GM19238 (cell line): Measurements from ENCODE around the gene MITF.

Source experiments
- DNase-seq: peaks from one replicate; pipeline ENCODE4 v3.0.0; 2011; ENCODE audit warnings: low spot score; ENCODE audit not compliant: insufficient read length

Gene MITF

DNA sequence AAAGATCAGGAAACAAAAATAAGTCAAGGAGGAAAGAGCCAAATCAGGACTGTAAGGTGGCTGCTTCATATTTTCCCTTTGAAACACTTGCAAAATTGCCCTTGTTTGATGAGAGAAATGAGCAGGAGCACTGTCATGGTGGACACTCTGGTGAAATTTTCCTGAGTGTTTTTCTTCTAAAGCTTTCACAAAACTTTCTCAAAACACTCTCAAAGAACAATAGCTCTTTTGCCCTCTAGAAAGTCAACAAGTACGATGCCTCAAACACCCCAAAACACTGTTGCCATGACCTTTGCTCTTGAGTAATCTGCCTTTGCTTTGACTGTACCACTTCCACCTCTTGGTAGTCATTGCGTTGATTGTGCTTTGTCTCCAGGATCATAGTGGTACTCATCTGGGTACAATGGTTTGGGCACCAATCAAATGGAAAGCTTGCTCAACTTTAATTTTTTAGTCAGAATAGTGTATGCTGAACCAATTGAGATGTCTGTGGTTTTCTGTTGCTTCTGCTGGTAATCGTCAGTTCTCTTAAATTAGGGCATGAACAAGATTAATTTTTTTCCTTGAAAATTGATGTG is 13.2 kb upstream of the MITF start:
- DNase-seq, result no peak

DNA sequence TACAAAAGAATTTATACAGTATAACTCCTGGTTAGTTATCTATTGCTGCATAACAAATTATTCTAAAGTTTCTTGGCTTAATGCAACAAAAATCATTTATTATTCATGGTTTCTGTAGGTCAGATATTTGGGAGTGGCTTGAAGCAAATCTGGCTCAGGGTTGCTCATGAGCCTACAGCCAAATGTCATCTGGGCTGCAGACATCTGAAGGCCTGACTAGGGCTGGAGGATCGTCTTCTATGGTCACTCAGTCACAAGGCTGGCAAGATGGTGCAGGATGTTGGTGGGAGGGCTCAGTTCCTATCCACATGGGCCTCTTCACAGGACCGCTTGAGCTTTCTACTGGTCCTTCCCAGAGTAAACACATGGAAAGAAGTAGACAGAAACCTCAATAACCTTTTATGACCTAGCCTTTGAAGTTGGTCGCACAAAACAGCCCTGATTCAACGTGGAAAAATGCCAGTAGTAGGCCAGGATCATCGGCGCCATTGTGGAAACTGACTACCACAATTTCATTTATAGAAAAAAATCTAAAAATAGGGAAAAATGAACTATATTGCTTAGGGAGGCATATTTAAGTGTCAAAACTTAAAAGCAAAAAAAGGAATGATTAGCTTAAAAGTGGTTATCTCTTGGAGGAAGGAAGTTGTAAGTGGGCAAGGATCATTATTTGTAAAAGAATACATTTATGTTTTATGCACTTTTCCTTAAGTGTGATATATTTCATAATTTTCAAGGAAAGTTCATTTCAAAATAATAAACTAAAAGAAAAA is 9.9 kb upstream of the MITF start:
- DNase-seq, result no peak

DNA sequence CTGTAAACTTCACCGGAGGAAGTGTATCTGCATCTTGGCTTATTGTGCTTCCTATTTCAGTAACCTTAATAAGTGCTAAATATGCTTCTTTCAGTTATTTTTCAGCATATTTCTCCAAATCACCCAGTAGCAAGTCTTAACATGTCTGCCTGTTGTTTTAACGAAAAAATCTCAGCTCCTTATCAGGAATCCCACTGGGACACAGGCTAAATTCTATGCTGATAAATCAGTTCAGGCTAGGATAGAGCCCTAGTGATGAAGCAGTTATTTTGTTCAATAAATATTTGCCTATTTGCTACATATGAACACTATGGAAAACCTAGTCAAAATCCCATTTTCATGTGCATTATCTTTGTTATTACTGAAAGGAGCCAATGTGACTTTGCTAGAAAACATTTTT is 8.2 kb upstream of the MITF start:
- DNase-seq, result no peak

DNA sequence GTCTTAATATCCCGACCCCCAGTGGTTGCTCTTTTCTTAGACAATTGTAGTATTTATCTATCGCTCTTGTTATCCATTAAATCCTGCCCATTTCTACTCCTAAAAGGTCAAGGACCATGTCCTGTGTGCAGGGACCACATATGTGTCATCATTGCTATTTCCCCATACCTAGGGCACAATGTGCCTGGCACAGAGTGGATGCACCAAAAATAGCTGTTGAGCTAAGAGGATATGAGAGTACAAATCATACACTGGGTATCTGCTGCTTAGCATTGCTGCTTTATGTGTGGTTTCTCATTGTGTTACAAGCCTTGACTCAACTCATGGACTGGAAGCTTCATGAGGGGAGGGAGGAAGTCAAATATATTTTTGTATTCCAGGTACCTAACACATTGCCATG is 3.4 kb upstream of the MITF start:
- DNase-seq, result no peak

DNA sequence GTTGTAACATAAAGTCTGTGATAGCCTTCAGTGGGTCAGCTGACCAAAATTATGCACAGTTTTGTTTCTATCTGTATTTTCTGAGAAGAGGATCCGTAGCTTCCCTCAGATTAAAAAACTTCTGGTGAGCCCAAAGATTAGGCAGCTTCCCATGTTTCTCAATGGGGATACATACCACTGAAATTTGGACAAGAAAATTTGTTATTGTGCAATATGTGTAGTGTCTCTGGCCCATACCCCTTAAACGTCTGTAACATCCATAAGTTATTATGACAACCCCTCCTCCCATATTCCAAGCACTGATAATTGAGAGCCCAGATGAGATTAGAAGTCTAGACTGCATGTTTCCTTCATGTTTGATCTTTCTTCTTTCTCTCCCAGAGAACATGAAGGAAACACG is 1.9 kb upstream of the MITF start:
- no peak for DNase-seq

DNA sequence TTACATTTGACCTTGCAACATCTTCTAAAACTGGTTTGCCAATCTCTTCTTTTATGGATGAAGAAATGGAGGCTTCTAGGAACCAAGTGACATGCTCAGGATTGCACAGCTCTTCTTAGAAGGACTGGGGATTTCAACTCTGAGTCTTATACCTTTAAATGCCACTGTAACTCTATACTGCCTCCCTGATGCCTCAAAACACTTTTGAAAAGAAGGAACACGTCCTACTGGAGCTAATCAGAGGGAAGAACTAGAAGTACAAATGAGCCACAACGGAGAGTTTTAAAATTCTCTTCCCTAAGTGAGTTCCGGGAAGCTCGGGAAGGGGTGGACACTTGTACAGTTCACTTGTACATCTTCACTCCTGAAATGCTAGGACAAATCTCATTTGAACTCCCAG is 949 bp upstream of the MITF start:
- no peak for DNase-seq

DNA sequence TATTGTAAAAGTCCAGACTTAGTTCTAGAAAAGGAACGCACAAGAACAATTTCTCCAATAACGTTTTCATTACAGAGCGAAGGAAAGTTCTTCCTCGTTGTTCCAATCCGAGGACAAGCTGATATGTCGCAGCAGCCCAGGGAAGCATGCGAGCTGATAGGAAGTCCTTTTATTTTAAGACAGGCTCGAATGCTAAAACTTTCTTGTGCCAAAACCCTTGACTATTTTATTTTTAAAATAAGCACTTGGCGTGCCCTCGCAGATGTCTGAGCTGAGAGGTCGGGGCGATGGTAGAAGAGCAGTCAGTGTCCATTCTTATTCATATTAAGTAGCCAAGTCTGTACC is 433 bp upstream of the MITF start:
- no peak for DNase-seq

DNA sequence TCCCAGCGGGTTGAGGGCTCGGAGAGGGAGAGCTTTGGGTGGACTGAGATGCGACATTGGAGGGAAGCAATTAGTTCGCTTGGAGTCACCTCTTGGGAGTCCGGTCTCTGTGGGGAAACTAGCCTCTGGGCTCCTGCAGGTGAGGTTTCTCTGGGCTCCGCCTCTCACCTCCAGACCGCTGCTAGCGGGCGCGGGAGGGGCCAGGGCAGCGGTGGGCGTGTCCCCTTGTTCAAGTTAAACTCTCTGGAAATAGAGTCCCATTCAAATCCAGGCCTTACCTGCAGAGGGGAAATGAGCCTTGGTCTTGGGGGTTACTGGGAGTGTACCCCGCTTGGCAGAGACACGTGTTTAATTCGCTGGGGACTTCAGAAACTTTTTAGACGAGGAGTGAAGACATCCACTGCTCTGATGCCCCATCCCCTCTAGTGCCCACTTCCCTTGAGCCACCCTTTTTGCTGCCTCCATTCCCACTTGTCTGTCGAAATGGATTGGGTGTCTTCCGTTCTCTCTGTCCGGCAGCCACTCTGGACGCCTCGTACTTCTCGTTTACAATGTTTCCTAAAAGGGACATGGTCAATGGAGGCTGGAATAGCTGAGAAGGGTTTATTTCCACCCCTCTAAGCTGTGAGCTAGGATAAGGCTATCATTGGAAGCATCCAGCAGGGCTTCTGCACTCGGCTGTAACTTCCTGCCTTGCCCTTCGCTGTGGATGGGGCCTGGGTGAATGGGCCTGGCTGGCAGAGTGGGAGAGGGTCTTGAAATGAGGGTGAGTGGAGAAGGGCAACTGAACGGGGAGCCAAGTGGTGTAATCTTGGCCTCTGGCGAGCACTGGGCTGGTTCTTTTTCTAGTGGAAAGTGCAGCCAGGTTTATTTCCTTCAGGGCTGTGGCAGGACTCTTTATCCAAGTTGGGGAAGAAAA is 1.1 kb downstream of the MITF start:
- no peak for DNase-seq

DNA sequence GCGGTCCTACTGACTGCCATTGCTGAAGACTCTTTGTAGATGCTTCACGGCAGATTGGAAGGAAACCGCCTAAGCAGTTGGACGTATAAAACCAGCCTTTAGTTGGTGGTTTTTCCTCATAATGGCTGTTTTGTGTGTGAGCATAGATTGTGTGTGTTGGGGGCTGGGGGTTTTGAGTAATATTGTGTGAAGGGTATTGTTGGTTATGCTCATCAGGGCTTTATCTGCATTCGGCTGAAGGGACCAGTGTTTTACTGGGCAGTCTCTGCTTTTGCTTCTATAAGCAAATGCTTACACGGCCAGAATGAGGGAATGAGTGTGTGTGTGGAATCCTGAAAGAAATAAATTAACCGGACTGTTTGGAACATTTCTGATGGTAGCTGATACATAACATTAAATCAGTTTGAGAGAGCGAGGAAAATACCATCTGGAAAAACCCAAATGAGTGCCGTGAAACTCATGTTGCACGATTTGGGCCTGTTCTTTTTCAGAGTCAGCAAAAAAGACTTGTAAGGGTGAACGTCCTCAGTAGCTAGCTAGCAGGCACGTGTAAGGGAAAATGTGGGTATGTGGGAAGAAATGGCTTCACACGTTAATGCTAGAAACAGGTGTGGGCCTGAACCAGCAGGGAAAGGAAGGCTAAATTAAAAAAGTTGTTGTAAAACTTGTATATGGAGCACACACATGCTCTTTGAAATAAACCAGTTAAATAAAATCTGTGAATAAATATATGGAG is 1.9 kb downstream of the MITF start:
- no peak for DNase-seq

DNA sequence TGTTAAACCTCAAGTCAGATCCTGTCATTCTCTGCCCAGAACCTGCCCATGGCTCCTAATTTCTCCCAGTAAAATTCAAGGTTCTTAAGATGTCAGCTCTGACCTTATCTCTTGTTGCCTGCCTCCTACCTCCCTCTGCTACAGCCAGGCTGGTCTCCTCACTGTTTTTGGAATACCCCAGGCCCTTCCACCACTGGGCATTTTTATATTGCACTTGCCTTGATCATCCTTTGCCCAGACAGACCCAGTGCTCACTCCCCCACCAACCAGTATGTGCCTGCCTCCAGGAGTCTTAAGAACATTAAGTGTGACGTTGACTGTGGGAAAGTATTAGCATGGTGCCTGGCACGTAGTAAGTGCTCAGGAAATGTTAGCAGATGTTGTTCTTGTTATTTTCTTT is 3.1 kb downstream of the MITF start:
- DNase-seq, result no peak

DNA sequence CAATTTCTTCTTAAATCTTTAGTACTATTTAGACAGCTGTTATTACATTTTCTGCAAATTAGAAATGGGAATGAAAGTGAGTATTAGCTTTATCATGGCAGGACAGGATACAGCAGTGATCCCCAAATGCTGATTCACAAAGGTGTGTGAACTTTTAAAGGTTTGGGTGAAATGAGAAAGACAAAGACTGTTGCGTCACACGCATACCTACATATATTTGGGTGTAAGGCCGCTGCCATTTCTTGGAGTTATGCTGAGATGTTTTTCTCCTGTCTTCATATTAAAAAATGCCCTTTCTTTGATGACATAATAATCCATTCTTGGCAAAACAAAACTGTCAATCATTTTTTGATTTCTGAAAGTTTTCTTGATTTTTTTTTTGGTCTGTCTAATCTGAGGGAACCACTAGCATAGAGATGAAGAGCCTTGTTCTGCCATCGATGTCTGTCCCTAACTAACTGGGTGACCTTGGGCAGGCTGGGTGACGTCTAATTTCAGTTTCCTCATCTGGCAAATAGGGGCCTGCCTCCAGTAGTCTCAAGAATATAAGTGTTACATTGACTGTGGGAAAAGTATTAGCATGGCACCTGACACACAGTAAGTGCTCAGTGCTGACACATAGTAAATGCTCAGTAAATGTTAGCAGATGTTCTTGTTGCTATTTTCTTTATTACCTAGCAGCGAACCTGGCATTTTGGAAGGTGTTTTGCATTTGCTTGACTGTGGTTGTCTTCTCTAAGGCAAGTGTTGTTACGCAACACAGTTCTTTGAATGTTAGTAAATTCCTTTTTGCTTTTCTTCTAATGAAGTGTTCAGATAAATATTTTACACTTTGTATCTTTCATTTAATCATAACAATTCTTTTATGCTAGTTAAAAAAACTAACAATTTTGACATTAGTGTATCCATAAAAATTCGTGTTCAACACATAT is 5.0 kb downstream of the MITF start:
- DNase-seq, result no peak

DNA sequence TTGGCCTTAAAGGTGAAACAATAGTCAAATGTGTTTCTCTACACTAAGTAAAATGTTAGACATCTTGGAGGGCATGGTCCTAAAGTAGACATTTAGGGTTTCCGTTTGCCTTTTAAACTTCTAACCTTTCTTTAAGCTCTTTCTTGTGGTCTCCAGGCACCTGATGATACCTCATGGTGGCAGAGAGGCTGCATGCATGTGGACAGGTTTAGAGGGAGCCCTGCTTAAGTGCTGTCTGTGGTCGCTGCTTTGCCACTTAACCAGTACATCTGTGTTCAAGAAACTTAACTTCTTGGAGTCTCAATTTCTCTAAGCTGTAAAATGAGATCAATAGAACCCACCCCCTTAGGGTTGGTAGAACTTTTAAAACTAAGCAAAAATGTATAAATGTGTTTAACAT is 6.2 kb downstream of the MITF start:
- no peak for DNase-seq

DNA sequence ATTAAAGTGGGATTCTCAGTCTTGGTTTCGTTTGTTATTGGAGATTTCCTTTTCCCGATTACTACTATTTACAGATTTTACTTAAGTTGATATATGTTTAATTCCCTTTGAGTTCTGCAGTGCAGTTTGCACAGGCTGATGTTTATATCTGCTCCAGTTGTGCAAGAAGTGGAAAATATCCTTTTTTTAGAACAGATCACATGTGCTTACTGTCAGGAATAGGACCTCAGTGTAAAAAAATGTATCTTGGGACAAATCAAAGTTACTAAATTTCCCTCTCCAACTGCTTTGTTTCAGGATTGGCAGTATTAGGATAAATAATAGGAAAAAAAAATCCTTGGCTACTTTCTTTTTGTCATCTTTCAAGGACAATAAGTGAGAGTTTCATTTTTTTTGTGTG is 6.9 kb downstream of the MITF start:
- DNase-seq, result no peak

DNA sequence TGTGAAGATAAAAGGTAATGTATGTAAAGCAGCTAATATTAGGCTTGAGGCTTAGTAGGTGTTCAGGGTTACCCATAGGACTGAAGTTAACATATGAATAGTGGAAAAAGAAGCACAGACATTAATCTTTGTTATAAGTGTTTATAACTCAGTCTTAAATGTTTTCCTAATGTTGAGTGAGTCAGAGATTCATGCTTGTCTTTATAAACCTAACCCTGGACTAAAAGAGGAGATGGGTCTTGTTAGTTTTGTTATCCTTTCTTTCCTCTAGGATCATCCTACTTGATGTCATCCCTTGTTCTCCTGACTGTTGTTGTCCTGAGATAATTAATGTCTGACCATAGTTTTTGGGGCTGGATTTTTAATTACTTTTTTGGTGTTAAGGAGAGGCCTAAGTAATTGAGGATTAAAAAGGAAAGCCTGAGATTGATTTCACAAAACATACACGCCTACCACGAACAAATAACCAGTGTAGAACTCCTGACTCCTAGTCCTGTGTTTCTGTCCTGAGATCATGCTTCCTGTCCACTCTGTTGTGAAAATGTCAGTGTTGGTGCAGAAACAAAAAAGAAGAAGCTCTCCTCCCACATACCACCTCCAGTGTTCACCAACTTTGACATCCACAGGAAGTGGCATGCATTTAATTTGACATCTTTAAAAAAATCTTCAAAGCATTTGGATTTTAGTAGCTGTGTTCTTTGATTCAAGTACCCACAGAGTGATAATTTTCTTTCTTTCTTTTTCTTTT is 8.4 kb downstream of the MITF start:
- DNase-seq, result no peak

DNA sequence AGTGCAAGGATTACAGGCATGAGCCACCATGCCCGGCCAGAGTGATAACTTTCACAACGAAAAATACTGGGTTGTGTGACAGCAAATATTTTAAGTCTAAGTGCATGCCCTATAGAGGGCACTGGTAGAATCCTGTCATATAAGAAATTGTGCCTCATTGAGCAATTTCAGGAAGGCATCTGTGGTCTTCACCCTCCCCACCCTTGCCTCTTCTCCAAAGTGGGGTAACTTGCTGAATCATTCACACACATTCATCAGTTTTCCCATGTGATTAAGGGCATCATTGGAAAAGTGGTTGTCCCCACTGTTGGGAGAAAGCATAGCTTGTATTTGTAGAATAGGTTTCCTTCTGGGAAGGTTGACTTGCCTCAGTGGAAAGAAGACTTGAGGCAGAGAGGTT is 9.2 kb downstream of the MITF start:
- no peak for DNase-seq

DNA sequence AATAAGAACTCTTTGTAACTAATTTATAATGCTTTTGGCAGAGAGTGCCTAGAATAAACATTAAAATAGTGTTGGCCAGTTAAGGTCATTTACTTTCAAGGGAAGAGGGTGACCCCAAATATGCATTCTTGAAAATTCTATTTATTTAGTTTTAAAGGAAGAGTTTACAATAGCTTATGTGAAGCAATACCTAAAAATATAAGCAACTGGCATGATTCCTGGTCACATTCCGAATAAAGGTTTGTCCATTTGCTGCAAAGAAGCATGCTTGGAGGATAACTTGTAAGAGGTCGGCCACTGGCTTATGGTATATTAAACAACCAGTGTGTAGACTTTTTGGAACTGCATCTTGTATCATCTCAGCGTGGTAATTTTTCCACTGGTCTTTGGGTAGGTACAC is 10.2 kb downstream of the MITF start:
- DNase-seq, result no peak

DNA sequence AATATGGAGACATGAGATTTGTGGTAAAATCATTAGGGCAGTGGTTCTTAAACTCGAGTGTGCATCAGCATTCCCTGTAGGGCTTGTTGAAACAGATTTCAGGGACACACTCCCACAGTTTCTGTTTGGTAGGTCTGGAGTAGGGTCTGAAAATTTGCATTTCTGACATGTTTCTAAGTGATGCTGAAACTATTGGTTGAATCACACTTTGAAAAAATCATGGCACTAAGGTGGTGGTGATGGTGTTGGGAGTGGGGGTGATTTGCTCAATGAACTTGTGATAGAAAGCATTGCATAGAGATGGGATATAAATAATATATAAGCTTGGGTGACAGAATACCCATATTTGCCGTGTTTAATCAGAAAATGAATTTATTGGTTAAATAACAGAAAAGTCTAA is 11.3 kb downstream of the MITF start:
- DNase-seq, result no peak

DNA sequence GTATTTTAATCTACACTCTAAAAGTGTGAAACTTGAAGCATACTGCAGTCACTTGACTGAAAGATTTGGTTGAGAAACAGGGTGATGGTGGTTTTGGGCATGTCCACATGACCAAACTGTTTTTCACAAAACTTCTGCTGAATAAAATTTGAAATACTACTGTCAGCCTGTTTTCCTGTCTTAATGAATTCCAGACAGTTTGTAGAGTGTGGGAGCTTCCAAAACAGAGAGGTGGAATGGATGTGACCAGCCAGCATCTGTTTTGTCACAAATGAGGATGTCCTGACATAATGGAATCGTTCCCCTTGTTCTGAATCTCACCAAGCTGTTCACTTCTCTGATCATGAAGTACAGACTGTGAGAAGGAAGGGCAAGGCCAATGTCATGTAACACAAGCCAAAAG is 11.8 kb downstream of the MITF start:
- DNase-seq, result no peak

DNA sequence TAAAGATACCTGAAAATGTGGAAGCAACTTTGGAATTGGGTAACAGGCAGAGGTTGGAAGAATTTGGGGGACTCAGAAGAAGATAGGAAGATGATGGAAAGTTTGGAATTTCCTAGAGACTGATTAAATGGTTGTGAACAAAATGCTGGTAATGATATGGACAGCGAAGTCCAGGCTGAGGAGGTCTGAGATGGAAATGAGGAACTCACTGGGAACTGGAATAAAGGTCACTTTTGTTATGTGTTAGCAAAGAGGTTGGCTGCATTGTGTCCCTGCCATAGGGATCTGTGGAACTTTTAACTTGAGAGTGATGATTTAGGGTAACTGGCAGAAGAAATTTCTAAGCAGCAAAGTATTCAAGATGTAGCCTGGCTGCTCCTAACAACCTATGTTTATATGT is 13.0 kb downstream of the MITF start:
- DNase-seq, result no peak

DNA sequence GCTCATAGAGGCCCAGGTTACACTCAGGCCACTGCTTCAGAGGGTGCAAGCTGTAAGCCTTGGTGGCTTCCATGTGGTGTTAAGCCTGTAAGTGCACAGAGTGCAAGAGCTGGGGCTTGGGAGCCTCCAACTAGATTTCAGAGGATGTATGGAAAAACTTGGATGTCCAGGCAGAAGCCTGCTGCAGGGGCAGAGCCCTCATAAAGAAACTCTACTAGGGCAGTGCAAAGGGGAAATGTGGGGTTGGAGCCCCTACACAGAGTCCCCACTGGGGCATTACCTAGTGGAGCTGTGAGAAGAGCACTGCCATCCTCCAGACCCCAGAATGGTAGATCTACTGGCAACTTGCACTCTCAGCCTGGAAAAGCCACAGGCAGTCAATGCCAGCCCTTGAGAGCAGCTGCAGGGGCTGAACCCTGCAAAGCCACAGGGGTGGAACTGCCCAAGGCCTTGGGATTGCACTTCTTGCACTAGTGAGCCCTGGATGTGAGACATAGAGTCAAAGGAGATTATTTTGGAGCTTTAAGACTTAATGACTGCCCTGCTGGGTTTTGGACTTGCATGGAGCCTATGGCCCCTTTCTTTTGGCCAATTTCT is 14.0 kb downstream of the MITF start:
- DNase-seq, result no peak
